H9 (cell line): Measurements from ENCODE around the gene ILF3. TPM values are rescaled to one million over a fixed set of nuclear protein-coding genes. Genes with fewer than 3 reads are reported as not detected.

ENCODE experiments used
- DNase-seq: peaks from one replicate; pipeline ENCODE4 v3.0.0-alpha.2; 2017
- H2AFZ ChIP-seq: one replicate; pipeline ENCODE4 v1.6.1; 2013; ENCODE audit warnings: mild to moderate bottlenecking, low read length, control low read depth, moderate library complexity
- H2AK5ac ChIP-seq: 2 replicates; pipeline ENCODE4 v1.6.1; 2013; ENCODE audit warnings: low read length, control low read depth, mixed read lengths; ENCODE audit not compliant: insufficient read length
- H2BK120ac ChIP-seq: one replicate; pipeline ENCODE4 v1.6.1; 2013; ENCODE audit warnings: low read depth, mild to moderate bottlenecking, low read length, control low read depth, inconsistent platforms; ENCODE audit not compliant: poor library complexity, severe bottlenecking
- H2BK12ac ChIP-seq: 2 replicates; pipeline ENCODE4 v1.6.1; 2013; ENCODE audit warnings: low read length, control low read depth, mixed read lengths, low read depth; ENCODE audit not compliant: insufficient read length
- H2BK15ac ChIP-seq: 2 replicates; pipeline ENCODE4 v1.6.1; 2013; ENCODE audit warnings: low read depth, low read length, control low read depth
- H2BK20ac ChIP-seq: one replicate; pipeline ENCODE4 v1.6.1; 2013; ENCODE audit warnings: low read depth, mild to moderate bottlenecking, low read length, control low read depth, inconsistent platforms; ENCODE audit not compliant: poor library complexity, severe bottlenecking
- H2BK5ac ChIP-seq: 2 replicates; pipeline ENCODE4 v1.6.1; 2013; ENCODE audit warnings: low read length, control low read depth, mixed read lengths; ENCODE audit not compliant: insufficient read length
- H3K14ac ChIP-seq: 2 replicates; pipeline ENCODE4 v1.6.1; 2013; ENCODE audit warnings: low read length, control low read depth; ENCODE audit not compliant: insufficient read depth
- H3K18ac ChIP-seq: 2 replicates; pipeline ENCODE4 v1.6.1; 2013; ENCODE audit warnings: low read depth, mild to moderate bottlenecking, mixed read lengths, low read length, control low read depth; ENCODE audit not compliant: insufficient read length
- H3K23ac ChIP-seq: 2 replicates; pipeline ENCODE4 v1.6.1; 2013; ENCODE audit warnings: low read length, control low read depth, mixed read lengths, low read depth; ENCODE audit not compliant: insufficient read length
- H3K23me2 ChIP-seq: 2 replicates; pipeline ENCODE4 v1.6.1; 2013; ENCODE audit warnings: low read depth, mild to moderate bottlenecking, mixed read lengths, low read length, control low read depth; ENCODE audit not compliant: insufficient read length, poor library complexity, severe bottlenecking
- H3K27ac ChIP-seq: 2 replicates; pipeline ENCODE4 v1.5.1; 2013; ENCODE audit warnings: low read length, control low read depth, mixed read lengths, low read depth; ENCODE audit not compliant: insufficient read length
- H3K27me3 ChIP-seq: 2 replicates; pipeline ENCODE4 v1.6.1; 2013; ENCODE audit warnings: low read length, control low read depth, inconsistent platforms; ENCODE audit not compliant: insufficient read depth
- H3K4ac ChIP-seq: 2 replicates; pipeline ENCODE4 v1.6.1; 2013; ENCODE audit warnings: low read depth, mild to moderate bottlenecking, control low read depth, inconsistent platforms, low read length, moderate library complexity
- H3K4me1 ChIP-seq: 2 replicates; pipeline ENCODE4 v1.6.1; 2013; ENCODE audit warnings: low read length, control low read depth, inconsistent platforms; ENCODE audit not compliant: insufficient read depth
- H3K4me2 ChIP-seq: 2 replicates; pipeline ENCODE4 v1.6.1; 2013; ENCODE audit warnings: low read length, control low read depth, mixed read lengths; ENCODE audit not compliant: insufficient read length, insufficient read depth
- H3K56ac ChIP-seq: 2 replicates; pipeline ENCODE4 v1.6.1; 2013; ENCODE audit warnings: low read depth, mild to moderate bottlenecking, mixed read lengths, low read length, control low read depth; ENCODE audit not compliant: insufficient read length
- H3K79me1 ChIP-seq: 2 replicates; pipeline ENCODE4 v1.6.1; 2013; ENCODE audit warnings: low read depth, mild to moderate bottlenecking, moderate library complexity, low read length, control low read depth, inconsistent platforms; ENCODE audit not compliant: insufficient read depth, poor library complexity, severe bottlenecking
- H3K79me2 ChIP-seq: 2 replicates; pipeline ENCODE4 v1.6.1; 2013; ENCODE audit warnings: low read length, control low read depth, inconsistent platforms; ENCODE audit not compliant: insufficient read depth
- H3K9ac ChIP-seq: 2 replicates; pipeline ENCODE4 v1.6.1; 2013; ENCODE audit warnings: low read length, control low read depth, mixed read lengths; ENCODE audit not compliant: insufficient read length; ENCODE audit errors: extremely low read depth
- H3K9me3 ChIP-seq: one replicate; pipeline ENCODE4 v1.6.1; 2013; ENCODE audit warnings: low read depth, low read length, inconsistent platforms; ENCODE audit not compliant: control insufficient read depth
- H3T11ph ChIP-seq: one replicate; pipeline ENCODE4 v1.6.1; 2013; ENCODE audit warnings: mild to moderate bottlenecking, low read length, control low read depth, inconsistent platforms
- H4K20me1 ChIP-seq: one replicate; pipeline ENCODE4 v1.6.1; 2013; ENCODE audit not compliant: control insufficient read depth, insufficient read length, insufficient read depth
- H4K5ac ChIP-seq: 2 replicates; pipeline ENCODE4 v1.6.1; 2013; ENCODE audit warnings: low read depth, mild to moderate bottlenecking, mixed read lengths, low read length, control low read depth; ENCODE audit not compliant: insufficient read length
- H4K8ac ChIP-seq: replicated peaks from 2 replicates; pipeline ENCODE4 v1.6.1; 2013; ENCODE audit warnings: low read length, control low read depth, mixed read lengths, low read depth; ENCODE audit not compliant: insufficient read length
- H4K91ac ChIP-seq: 2 replicates; pipeline ENCODE4 v1.6.1; 2013; ENCODE audit warnings: low read depth, mild to moderate bottlenecking, moderate library complexity, mixed read lengths, low read length, control low read depth; ENCODE audit not compliant: insufficient read length
- H3K27ac Mint-ChIP-seq, 3 experiments: 2 replicates in 2 of 3; 3 replicates in 1 of 3; pipeline ENCODE4 v1.8.0; 2020 to 2021; ENCODE audit warnings: mixed read lengths in 3 of 3, mild to moderate bottlenecking in 1 of 3, moderate library complexity in 1 of 3
- H3K27me3 Mint-ChIP-seq: 2 replicates; pipeline ENCODE4 v1.8.0; 2021; ENCODE audit warnings: low read depth, mild to moderate bottlenecking, moderate library complexity, mixed read lengths
- H3K36me3 Mint-ChIP-seq, 3 experiments: 2 replicates in 2 of 3; 3 replicates in 1 of 3; pipeline ENCODE4 v1.8.0; 2020 to 2021; ENCODE audit warnings: low read depth in 3 of 3, mixed read lengths in 3 of 3; ENCODE audit not compliant: insufficient read depth in 1 of 3
- H3K4me1 Mint-ChIP-seq, 2 experiments: 2 replicates each; pipeline ENCODE4 v1.8.0; 2020; ENCODE audit warnings: mixed read lengths in 2 of 2
- H3K4me3 Mint-ChIP-seq, 2 experiments: 2 replicates in 1 of 2; 3 replicates in 1 of 2; pipeline ENCODE4 v1.8.0; 2020 to 2021; ENCODE audit warnings: mild to moderate bottlenecking in 2 of 2, mixed read lengths in 2 of 2, moderate library complexity in 1 of 2
- H3K9me3 Mint-ChIP-seq, 2 experiments: 2 replicates in 1 of 2; 3 replicates in 1 of 2; pipeline ENCODE4 v1.8.0; 2020; ENCODE audit warnings: mild to moderate bottlenecking in 2 of 2, mixed read lengths in 2 of 2, moderate library complexity in 1 of 2
- WGBS: extraction: QIAGEN DNeasy Blood & Tissue Kit; methylation state at CpG from one replicate; pipeline ENCODE4 v1.1.7; 2013; ENCODE audit warnings: missing lambda C conversion rate, low lambda C conversion rate, mixed read lengths; ENCODE audit not compliant: insufficient read length; ENCODE audit errors: extremely low coverage; 5-methylcytosine and 5-hydroxymethylcytosine counted together
- long read RNA-seq: library from polyadenylated mRNA; unstranded; transcript quantifications from one replicate; pipeline ENCODE4 v2.0.0, GENCODE V29; 2020
- total RNA-seq: library from RNA; stranded (reverse); gene quantifications from 2 replicates; pipeline ENCODE4 v1.2.1, GENCODE V29; 2021
- TF ChIP-seq, protein P1 (sequence below): fragments of 200-600 bp; sonication (generic); conservative IDR thresholded peaks from 3 replicates; pipeline ENCODE4 v1.8.0; 2021; ENCODE audit warnings: antibody characterized with exemption, mild to moderate bottlenecking

The ILF3 gene
- total RNA-seq: 787 and 841 TPM in 2 replicates
- long read RNA-seq, full-length matches to known transcripts: 232 of 2,219 reads
- long read RNA-seq, partial matches to known transcripts: 1,558 of 2,219 reads
- long read RNA-seq, other reads (novel, unspliced or antisense): 429 of 2,219 reads

DNA sequence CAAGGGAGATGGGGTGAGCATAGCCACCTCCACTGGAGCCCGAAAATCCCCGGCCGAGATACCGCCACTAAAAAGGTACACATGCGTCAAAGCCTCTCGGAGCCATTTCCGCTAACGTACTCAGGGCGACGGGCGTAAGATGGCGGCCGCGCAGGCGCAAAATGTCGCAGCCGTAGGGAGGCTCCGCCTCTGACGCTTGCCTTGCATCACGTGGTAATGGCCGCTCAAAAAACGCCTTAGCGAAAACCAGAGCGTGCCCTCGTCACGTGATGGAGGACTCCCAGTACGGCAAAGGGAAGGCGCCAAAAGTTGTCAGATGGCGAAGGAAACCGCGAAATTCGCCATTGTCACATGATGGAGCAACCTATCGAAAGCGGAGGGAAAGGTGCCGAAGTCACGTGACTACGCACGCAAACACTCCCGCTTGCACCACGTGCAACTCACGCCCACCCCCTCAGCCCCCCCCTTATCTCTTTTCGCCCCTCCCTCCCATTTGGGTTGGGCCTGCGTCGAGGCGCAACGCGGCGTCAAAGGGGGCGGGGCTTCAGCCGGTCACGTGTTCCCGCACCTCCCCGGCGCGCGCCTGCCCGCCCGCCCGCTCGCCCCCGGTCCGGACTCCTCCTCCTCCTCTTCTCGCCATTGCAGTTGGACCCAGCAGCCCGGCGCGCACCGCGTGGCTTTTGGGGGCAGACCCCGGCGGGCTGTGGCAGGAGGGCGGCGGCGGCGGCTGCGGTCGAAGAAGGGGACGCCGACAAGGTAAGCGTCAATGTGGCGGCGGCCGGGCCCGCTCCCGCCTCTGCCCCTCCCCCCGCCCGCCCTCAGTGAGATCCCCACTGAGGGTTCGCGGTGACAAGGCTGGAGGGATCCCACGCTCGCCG lies at the start of gene ILF3:
Gene ILF3, plus strand, starts transcription at position 615 of the 878 bp plus-strand sequence. CDS start 16,260 bp downstream, outside the sequence.
- Mint-ChIP-seq H3K4me1 (peaks cover 16 to 33% of the 10 kb centered on the region in 2 experiments), H3K27me3 (peaks cover 4% of the 10 kb centered on the region; the same call in 1 of the 2 replicates), H3K9me3 (no peaks in the 10 kb centered on the region; a peak in 1 of 5 replicates), H3K36me3 (peaks cover 31 to 48% (median 45%) of the 10 kb centered on the region in 3 experiments), H3K27ac (peak within 1 kb of the TSS; percentile 99 to 100 (median 99)), H3K4me3 (peak within 1 kb of the TSS; percentile 93 to 96)
- Histone ChIP-seq H3K79me2 (peaks cover 43% of the 10 kb centered on the region), H3K9ac (peak within 1 kb of the TSS; percentile 100), H4K20me1 (no peaks in the 10 kb centered on the region), H3K4me1 (no peaks in the 10 kb centered on the region; the same call in 1 of the 2 replicates), H2BK20ac (no peak within 1 kb of the TSS), H3K18ac (peak within 1 kb of the TSS; percentile 98), H3K23me2 (peaks cover 6% of the 10 kb centered on the region), H4K91ac (peak within 1 kb of the TSS; percentile 75), H3K27me3 (no peaks in the 10 kb centered on the region), H2AFZ (no peak within 1 kb of the TSS), H4K5ac (peak within 1 kb of the TSS; percentile 94), H3K79me1 (no peaks in the 10 kb centered on the region), H3K56ac (peak within 1 kb of the TSS; percentile 60), H2BK12ac (no peak within 1 kb of the TSS), H2BK5ac (peak within 1 kb of the TSS; percentile 67), H3K14ac (peak within 1 kb of the TSS; percentile 95), H3K9me3 (no peaks in the 10 kb centered on the region), H2BK120ac (peak within 1 kb of the TSS; percentile 78), H3T11ph (peak within 1 kb of the TSS; percentile 69), H3K4ac (peak within 1 kb of the TSS; percentile 56; the same call in 1 of the 2 replicates), H3K23ac (no peak within 1 kb of the TSS), H2AK5ac (peak within 1 kb of the TSS; percentile 58), H3K27ac (peak within 1 kb of the TSS; percentile 75), H4K8ac (no peak within 1 kb of the TSS), H3K4me2 (peak within 1 kb of the TSS; percentile 94), H2BK15ac (no peak within 1 kb of the TSS)
- peak; percentile 100 for DNase-seq
- TF ChIP-seq, protein P1, sequence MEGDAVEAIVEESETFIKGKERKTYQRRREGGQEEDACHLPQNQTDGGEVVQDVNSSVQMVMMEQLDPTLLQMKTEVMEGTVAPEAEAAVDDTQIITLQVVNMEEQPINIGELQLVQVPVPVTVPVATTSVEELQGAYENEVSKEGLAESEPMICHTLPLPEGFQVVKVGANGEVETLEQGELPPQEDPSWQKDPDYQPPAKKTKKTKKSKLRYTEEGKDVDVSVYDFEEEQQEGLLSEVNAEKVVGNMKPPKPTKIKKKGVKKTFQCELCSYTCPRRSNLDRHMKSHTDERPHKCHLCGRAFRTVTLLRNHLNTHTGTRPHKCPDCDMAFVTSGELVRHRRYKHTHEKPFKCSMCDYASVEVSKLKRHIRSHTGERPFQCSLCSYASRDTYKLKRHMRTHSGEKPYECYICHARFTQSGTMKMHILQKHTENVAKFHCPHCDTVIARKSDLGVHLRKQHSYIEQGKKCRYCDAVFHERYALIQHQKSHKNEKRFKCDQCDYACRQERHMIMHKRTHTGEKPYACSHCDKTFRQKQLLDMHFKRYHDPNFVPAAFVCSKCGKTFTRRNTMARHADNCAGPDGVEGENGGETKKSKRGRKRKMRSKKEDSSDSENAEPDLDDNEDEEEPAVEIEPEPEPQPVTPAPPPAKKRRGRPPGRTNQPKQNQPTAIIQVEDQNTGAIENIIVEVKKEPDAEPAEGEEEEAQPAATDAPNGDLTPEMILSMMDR: no peak
- no CpG with 5 or more reads among the region's 91 CpGs for WGBS
